AG09309 (cell line): Measurements from ENCODE around the gene DET1.
"Not testable (repeated sequence)": the region's sequence is repeated elsewhere in the genome, so short reads cannot be mapped to it uniquely, and the experiment has no call there.

Experiments used
- DNase-seq: peaks from one replicate; pipeline ENCODE4 v3.0.0-alpha.2; 2010; ENCODE audit warnings: low read depth
- H3K4me3 ChIP-seq: 2 replicates; pipeline ENCODE4 v1.5.1; 2011; ENCODE audit warnings: mild to moderate bottlenecking, low read depth, low read length, moderate library complexity; ENCODE audit not compliant: control insufficient read depth
- CTCF ChIP-seq: IDR thresholded peaks from 2 replicates; pipeline ENCODE4 v1.5.1; 2011; ENCODE audit warnings: mild to moderate bottlenecking, low read depth, low read length, inconsistent platforms; ENCODE audit not compliant: insufficient read depth, control insufficient read depth; ENCODE audit errors: missing control alignments

The DET1 gene

GRCh38 chr15:88563638-88564037 is 17.2 kb upstream of the DET1 start:
- no peak for DNase-seq
- TF ChIP-seq CTCF: no peak
- no peak overlapping the region for H3K4me3 ChIP-seq

- DNase-seq, H3K4me3 ChIP-seq: not testable (repeated sequence)
Observed at GRCh38 chr15:88559565-88559964, 13.1 kb upstream of the DET1 start.

DNA sequence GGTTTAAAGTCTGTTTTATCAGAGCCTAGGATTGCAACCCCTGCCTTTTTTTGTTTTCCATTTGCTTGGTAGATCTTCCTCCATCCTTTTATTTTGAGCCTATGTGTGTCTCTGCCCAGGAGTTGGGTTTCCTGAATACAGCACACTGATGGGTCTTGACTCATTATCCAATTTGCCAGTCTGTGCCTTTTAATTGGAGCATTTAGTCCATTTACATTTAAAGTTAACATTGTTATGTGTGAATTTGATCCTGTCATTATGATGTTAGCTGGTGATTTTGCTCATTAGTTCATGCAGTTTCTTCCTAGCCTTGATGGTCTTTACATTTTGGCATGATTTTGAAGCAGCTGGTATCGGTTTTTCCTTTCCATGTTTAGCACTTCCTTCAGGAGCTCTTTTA is 11.5 kb upstream of the DET1 start:
- DNase-seq, H3K4me3 ChIP-seq: not testable (repeated sequence)

DNA sequence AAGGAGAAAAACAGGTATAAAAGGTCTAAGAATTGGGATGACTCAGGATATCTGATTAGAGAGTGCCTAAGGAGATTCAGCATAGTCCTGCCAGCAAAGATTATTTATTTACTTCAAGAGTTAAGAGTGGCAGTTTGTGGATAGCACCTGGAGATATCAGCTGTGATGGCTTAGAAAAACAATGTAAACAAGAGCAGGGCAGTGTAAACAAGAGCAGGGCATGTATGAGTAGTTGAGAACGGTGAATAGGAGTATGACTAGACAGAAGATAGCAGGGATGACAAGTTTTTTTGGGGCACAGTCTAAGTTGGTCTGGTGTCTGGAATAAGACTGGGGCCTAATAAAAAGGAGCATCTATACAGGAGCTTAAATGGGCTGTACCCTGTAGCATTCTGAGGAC is 1.5 kb upstream of the DET1 start:
- DNase-seq, H3K4me3 ChIP-seq: not testable (repeated sequence)

GRCh38 chr15:88545578-88546247 is 768 bp downstream of the DET1 start:
- DNase-seq: not testable (repeated sequence)
- peak overlapping the region; percentile 65 for H3K4me3 ChIP-seq

GRCh38 chr15:88543065-88543776 is 3.3 kb downstream of the DET1 start:
- DNase-seq: no peak
- TF ChIP-seq CTCF: no peak
- no peak overlapping the region for H3K4me3 ChIP-seq

GRCh38 chr15:88542342-88542733 is 4.1 kb downstream of the DET1 start:
- no peak overlapping the region for H3K4me3 ChIP-seq
- no peak for DNase-seq
- no peak for TF ChIP-seq CTCF

DNA sequence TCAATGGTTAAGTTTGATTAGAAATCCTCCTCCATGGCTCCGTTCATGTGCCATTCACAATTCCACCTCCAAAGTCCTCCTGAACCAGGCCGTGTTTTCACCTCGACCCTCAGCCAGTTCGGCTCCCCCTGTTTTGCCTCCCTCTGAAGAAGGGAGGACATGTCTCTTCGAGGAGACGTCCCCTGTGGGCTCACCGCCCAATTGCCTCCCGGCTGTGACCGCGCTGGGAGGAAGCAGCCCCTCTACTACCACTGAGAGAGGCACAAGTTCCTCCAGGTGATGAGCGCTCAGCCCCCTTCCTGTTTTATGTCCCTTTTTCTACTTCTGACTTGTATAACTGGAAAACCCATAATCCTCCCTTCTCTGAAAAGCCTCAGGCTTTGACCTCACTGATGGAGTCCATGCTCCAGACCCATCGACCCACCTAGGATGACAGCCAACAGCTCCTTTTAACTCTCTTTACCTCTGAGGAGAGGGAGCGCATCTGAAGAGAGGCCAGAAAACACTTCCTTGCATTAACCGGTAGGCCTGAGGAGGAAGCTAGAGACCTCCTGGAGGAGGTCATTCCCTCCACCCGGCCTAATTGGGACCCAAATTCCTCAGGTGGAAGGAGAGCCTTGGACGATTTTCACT is 4.7 kb downstream of the DET1 start:
- TF ChIP-seq CTCF: no peak
- H3K4me3 ChIP-seq: no peak overlapping the region
- DNase-seq: no peak

DNA sequence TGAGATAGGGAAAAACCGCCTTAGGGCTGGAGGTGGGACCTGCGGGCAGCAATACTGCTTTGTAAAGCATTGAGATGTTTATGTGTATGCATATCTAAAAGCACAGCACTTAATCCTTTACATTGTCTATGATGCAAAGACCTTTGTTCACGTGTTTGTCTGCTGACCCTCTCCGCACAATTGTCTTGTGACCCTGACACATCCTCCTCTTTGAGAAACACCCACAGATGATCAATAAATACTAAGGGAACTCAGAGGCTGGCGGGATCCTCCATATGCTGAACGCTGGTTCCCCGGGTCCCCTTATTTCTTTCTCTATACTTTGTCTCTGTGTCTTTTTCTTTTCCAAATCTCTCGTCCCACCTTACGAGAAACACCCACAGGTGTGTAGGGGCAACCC is 5.4 kb downstream of the DET1 start:
- not testable (repeated sequence) for DNase-seq, H3K4me3 ChIP-seq

DNA sequence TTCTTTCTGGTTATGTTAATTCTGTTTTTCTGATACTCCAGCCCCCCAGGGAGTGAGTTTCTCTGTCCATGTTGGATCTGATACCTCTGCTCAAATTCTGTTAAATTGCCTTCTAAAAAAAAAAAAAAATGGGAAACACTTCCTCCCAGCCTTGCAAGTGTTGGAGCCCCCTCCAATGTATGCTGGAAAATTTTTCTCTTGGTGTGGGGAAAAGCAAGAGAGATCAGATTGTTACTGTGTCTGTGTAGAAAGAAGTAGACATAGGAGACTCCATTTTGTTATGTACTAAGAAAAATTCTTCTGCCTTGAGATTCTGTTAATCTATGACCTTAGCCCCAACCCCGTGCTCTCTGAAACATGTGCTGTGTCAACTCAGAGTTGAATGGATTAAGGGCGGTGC is 6.1 kb downstream of the DET1 start:
- DNase-seq, H3K4me3 ChIP-seq: not testable (repeated sequence)
